Stimulated activated CD8-positive, alpha-beta memory T cell treated with anti-CD3 and anti-CD28 coated beads, Interleukin-12 subunit alpha, Interleukin-12 subunit beta, amount 100 ng/mL, for 1 hour (primary cell): ENCODE results near the gene ZNF343.
"Not testable (repeated sequence)": the region's sequence is repeated elsewhere in the genome, so short reads cannot be mapped to it uniquely, and the experiment has no call there.

Experiments
- DNase-seq: peaks from one replicate; pipeline ENCODE4 v3.0.0-alpha.2; 2020; ENCODE audit warnings: low read depth

Gene ZNF343

GRCh38 chr20:2521369-2522305 is 12.9 kb upstream of the ZNF343 start:
- peak; percentile 37 for DNase-seq

DNA sequence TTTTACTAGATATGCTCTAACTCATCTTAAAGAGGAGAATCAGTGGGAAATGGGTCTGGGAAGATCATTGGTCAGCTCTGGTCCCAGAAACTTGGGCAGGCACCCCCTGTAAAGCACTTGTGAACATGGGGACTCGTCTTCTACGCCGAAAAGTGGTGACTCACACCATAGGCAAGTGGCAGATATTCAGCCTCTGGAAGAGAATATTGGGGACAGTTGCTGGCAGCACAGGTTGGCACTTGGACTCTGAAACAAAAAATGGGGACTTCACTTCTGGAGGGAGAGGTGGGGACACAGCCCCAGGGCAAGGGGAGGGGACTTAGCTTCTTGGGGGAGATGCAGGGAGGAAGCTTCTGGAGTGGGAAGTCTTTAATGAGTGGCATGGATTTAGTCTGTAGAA is 11.9 kb upstream of the ZNF343 start:
- no peak for DNase-seq

GRCh38 chr20:2519115-2519809 is 10.5 kb upstream of the ZNF343 start:
- no peak for DNase-seq

- no peak for DNase-seq
Observed at GRCh38 chr20:2518558-2518957, 9.8 kb upstream of the ZNF343 start.

- DNase-seq: no peak
Observed at GRCh38 chr20:2518096-2518495, 9.4 kb upstream of the ZNF343 start.

DNA sequence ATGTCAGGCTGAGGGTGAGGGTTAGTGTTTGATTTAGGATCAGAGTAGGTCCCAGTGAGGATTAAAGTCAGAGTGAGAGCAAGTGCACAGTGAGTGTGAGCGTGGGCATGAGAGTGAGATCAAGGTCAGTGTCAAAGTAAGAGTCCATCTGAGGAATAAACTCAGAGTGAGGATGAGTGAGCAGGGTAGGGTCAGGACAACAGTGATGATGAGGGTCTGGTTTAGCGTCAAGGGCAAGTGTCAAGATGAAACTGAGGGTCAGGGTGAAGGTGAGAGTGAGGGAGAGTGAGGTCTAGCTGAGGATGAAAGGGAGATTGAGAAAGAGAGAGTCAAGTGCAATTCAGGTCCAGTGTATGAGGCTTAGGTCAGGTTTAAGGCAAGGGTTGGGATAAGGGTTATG is 7.7 kb upstream of the ZNF343 start:
- DNase-seq: no peak

DNA sequence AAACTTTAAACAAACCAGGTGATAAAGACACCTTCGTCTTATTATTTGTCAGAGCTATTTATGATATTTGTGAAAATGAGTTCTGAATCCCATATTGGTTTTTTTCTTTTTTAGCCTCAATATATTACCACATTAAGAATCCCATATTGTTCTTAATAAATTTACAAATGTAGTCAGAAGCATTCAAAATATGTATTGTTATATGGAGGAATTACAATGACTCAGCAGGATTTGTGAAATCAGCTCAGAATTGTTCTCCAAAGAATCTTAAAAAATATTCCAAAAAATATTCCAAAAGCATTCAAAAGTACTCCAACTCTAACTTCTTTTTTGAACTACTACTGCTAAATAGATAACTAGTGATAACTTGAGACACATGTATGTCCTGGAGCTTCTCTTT is 6.5 kb upstream of the ZNF343 start:
- no peak for DNase-seq

- DNase-seq: no peak
Observed at GRCh38 chr20:2509794-2510193, 1.1 kb upstream of the ZNF343 start.

GRCh38 chr20:2509468-2509781 is 710 bp upstream of the ZNF343 start:
- no peak for DNase-seq

DNA sequence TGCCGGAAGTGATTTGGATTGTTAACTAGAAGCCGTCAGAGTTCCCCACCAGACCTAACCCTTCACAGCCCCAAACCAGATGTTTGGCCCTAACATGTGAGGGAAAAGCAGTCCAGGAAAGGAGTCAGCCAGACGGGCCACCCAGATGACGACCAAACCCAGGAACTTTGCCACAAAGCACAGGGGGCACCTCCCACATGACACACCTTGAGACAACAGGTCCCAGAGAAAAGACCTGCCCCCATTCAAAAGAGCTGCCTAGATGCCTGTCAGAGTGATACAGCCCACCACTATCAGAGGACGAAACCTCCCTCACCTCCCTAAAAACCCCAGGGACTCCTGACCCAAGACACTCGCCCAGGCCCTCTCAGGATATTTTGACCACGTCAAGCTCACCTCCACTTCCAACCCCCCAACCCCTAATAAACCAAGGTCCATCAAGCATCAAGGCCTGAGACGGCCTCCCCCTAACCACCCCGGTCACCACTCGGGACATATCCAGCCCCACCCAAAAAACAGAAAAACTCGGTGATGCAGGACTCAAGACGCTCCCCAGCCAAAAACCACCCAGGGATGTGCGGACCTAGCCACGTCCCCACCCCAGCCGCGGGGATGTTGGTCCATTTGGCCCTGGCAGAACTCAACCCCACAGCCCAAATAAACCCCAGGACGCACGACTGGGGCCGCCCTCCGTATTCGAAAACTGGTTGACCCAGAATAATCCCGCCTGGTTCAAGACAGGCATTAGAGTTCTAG is 662 bp downstream of the ZNF343 start:
- no peak for DNase-seq

DNA sequence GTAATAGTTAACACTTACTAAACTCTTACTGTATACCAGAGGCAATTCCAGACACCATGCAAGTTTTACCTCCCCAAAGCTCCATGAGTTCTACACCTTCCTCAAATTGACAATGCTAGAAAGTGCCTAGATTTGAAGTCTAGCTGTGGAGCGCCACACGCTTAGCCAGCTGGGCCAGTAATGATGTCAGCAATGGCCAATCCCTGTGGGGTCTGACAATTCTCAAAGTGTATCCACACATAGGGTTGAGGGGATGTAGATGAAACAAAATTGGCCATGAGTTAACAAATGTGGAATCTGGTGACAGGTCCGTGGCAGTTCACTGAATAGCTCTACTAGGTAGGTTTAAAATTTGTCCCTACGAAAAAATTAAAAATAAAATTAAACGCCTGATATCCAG is 1.3 kb downstream of the ZNF343 start:
- DNase-seq: no peak

DNA sequence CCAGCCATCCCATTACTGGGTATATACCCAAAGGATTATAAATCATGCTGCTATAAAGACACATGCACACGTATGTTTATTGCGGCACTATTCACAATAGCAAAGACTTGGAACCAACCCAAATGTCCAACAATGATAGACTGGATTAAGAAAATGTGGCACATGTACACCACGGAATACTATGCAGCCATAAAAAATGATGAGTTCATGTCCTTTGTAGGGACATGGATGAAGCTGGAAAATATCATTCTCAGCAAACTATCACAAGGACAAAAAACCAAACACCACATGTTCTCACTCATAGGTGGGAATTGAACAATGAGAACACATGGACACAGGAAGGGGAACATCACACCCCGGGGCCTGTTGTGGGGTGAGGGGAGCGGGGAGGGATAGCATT is 2.3 kb downstream of the ZNF343 start:
- not testable (repeated sequence) for DNase-seq

DNA sequence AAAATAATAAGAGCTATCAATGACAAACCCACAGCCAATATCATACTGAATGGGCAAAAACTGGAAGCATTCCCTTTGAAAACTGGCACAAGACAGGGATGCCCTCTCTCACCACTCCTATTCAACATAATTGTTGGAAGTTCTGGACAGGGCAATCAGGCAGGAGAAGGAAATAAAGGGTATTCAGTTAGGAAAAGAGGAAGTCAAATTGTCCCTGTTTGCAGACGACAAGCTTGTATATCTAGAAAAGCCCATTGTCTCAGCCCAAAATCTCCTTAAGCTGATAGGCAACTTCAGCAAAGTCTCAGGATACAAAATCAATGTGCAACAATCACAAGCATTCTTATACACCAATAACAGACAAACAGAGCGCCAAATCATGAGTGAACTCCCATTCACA is 3.9 kb downstream of the ZNF343 start:
- not testable (repeated sequence) for DNase-seq

DNA sequence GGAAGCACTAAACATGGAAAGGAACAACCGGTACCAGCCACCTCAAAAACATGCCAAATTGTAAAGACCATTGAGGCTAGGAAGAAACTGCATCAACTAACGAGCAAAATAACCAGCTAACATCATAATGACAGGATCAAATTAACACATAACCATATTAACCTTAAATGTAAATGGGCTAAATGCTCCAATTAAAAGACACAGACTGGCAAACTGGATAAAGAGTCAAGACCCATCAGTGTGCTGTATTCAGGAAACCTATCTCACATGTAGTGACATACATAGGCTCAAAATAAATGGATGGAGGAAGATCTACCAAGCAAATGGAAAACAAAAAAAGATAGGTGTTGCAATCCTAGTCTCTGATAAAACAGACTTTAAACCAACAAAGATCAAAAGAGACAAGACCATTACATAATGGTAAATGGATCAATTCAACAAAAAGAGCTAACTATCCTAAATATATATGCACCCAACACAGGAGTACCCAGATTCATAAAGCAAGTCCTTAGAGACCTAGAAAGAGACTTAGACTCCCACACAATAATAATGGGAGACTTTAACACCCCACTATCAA is 5.8 kb downstream of the ZNF343 start:
- DNase-seq: not testable (repeated sequence)

DNA sequence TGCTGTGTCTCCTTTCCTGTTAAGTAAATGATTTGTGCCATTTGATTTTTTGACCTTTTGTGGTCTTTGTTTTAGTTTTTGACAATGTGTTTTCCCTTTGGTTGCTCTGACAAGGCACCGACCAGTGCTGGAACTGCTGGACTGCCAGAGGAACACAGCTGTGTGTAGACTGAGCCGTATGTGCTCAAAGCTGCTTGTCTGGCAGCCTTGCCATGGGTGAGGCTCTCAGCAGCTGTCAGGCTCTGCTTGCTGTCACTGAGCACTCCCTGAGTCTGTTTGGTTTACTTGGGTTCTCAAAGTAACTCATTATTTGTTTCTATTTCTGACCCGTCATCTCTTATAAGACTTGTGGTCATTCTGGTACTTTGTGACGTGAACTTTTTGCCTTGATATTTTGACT is 23.1 kb downstream of the ZNF343 start:
- DNase-seq: no peak

DNA sequence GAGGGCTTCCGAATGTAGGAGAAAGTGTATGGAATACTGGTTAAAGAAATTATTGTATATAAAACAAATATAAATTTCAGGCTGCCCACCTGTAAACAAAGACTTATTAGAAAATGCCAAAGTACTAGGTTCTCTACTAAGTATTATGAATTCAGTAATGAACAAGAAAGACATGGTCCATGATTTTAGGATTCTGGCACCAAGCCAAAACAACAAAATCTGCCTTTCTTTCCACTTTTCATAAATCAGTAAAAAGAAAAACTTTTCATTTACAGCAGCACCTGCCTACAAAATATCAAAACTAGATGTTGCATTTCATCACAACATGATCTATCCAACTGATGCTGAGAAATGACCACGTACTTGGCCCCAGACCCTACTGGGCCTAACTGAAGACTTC is 23.6 kb downstream of the ZNF343 start:
- no peak for DNase-seq

DNA sequence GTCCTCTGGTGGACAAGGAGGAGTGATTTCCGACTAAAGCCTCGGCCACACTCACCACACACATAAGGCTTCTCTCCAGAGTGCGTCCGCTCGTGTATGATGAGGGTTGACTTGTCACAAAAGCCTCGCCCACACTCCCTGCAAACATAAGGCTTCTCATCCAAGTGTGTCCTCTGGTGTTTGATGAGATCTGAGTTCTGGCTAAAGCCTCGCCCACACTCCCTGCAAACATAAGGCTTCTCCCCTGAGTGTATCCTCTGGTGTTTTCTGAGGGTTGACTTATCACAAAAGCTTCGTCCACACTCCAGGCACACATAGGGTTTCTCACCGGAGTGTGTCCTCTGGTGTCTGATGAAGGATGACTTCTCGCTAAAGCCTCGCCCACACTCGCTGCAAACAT is 25.2 kb downstream of the ZNF343 start:
- DNase-seq: no peak

DNA sequence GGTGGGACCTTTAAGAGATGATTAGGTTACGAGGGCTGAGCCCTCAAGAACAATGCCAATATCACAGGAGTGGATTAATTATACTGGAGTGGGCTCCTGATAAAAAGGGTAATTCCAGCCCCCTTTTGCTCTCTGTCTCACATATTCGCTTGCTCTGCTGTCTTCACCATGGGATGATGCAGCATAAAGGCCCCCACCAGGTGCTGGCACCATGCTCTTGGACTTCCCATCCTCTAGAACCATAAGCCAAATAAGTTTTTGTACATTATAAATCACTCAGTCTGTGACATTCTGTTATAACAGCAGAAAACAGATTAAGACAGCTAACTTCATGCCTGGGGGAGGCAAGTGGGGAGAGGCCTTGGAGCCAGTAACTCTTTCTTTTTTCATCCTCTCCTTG is 28.3 kb downstream of the ZNF343 start:
- DNase-seq: no peak

- no peak for DNase-seq
Observed at GRCh38 chr20:2476742-2477615, 31.7 kb downstream of the ZNF343 start.

- DNase-seq: no peak
Observed at GRCh38 chr20:2475850-2476741, 32.6 kb downstream of the ZNF343 start.
